Kidney glomerular epithelial cell (primary cell): Measurements from ENCODE around the gene VPS41.
"Not testable (repeated sequence)": the region's sequence is repeated elsewhere in the genome, so short reads cannot be mapped to it uniquely, and the experiment has no call there.

Source experiments
- DNase-seq: peaks from one replicate; lab custom pipeline; 2025; lab: John Stamatoyannopoulos, UW

Gene VPS41

DNA sequence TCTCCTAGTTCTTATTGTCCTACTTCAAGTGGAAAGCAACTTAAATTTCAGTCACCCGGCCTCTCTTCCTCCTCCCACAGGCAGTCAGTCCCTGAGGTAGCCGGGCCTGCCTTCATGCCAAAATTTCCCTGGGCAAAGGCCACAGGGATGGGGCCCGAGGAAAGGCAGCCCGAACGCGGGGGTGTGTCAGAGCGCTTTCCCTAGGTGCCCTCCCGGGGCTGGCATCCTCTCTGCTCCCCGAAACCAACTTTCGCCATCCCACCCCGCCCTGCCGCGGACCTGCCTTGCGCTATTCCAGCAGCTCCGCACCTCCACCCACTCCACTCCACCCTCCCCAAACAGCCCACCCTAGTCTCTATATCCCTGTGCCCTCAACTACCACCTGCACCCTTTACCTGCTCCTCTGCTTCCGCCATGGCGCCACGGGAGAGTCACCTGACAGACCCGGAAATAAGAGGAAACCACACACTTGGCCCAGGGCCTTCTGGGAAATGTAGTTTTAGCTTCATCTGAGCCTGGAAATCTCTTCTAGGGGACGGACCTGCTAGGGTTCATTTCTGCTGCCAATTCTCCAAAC, at the start of gene VPS41:
VPS41 (minus strand) TSS at position 433 of the 577 bp plus-strand sequence; CDS start at position 416, 17 bp downstream.
- DNase-seq, result peak; percentile 56

DNA sequence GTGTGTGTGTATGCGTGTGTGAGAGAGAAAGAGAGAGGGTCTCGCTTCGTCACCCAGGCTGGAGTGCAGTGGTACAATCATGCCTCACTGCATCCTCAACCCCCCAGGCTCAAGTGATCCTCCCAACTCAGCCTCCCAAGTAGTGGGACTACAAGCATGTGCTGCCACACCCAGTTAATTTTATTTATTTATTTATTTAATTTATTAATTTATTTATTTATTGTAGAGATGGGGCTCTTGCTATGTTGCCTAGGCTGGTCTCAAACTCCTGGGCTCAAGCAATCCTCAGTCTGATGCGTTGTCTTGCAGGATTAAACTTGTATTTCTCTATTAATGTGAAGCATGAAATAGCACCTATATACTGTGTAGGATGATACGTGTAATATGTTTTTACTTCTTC, 46.9 kb upstream of the VPS41 start:
- no peak for DNase-seq

DNA sequence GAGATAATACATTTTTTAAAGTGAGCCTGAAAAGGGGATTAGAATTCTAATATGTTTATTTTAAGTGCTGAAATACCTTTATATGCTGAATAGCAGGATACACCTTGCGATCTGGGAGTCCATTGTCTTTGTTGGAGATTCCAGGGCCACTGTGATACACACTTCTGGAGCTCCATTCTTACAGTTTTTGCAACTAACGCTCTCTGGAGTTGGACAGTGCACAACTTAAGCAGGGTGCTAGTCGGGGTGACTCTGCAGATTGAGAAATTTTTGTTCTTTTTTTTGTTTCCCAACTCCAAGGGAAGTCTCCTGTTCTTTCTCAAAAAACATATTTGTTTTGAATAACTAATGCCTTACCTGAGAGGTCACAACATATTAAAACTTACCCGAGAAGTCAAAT, 45.0 kb upstream of the VPS41 start:
- no peak for DNase-seq

GRCh38 chr7:38953227-38953626, 44.2 kb upstream of the VPS41 start:
- no peak for DNase-seq

- DNase-seq, result no peak
These were observed 42.2 kb upstream of the VPS41 start for GRCh38 chr7:38951213-38951612.

GRCh38 chr7:38950309-38950708, 41.3 kb upstream of the VPS41 start:
- no peak for DNase-seq

DNA sequence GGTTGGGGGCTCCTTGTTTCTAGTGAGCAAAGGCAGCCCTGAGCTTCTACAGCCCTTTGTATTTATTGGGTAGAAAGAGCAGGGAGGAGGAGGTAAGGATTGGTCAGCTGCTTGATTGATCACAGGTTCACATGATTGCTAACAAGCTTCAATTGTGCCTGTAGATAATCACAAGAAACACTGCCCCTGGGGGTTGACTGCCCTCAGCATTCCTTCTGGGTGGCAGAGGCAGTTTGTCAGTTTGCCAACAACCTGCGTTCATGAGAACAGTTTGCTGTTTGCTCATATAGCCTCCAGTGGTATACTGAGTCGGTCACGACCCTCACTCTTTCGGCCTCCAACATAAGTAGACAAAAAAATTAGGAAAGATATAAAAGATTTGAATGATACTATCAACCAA, 38.5 kb upstream of the VPS41 start:
- not testable (repeated sequence) for DNase-seq

DNA sequence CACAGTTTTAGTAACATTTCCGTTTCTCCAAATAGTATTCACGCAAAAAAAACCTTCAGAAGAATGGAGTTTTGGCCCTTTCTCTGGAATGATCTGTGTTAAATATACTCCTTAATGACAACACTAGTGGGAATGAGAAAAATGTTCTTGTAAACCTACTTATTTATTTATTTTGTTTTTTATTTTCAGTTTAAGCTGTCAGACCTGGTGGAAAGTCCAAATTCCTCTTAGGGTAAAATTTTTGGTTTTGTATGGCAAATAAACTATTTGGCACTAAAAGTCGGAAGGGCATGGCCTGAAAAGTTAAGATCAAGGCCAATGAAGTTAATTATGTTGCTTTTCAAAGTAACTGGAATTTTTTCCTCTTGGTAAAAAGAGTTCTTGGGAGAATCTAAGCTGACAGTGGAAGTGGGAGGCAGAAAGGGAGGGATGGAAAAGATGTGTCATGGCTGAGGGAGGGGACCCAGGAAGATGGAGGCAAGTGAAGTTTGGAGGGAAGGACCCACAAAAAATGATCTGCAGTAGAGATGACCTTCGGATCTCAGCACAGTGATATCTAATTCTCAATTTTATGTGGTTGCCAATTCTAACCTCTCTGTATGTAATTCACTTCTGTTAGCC, 33.5 kb upstream of the VPS41 start:
- DNase-seq, result no peak

- no peak for DNase-seq
These were observed 31.8 kb upstream of the VPS41 start for GRCh38 chr7:38940774-38941173.

DNA sequence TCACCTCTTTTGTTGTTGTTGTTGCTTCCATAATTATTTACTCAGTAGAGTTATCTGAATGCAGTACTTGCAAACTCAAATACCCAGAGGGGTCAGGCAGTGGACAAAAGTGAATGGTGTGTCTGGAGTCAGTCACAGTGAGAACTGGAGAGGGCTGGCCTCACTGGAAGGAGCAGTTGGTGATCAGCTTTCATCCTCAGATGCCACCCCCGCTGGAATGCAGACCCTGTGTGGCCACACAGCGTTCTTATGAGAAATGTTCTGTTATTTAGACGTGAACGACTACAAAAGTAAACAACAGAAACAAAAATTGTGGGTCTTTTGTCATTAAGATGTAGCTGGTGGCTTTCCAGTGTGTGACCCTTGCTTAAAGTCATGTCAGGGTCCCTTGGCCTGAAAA, 29.6 kb upstream of the VPS41 start:
- no peak for DNase-seq

- DNase-seq, result no peak
These were observed 29.1 kb upstream of the VPS41 start for GRCh38 chr7:38938001-38938485.

DNA sequence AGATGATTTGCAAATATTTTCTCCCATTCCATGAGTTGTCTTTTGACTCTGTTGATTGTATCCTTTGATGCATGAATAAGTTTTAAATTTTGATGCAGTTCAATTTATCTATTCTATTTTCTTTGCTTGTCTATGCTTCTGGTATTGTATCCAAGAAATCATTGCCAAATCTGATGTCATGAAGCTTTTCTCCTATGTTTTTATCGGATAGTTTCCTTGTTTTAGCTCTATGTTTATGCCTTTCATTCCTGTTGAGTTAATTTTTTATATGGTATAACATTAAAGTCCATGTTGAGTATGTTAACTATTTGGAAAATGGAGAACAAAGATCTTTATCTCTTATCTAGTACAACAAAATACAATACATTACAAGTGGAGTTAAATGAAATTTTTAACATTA, 27.6 kb upstream of the VPS41 start:
- DNase-seq, result no peak

DNA sequence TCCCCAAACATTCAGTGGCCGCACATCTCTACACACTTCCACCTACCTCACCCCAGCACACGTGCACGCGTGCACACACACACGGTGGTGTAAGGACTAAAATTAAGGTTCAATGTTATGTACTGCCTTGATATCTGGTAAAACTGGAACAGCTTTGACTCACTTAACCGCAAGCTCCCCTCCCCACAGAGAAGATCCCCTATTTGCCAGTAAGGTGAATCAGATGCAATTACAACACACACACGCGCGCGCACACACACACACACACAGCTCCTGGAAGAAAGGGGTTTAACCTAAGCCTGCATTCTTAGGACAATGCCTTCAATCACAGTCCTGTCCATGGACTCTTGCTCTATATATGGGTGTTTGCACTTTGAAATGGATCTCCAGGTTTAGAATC, 25.5 kb upstream of the VPS41 start:
- DNase-seq, result no peak

DNA sequence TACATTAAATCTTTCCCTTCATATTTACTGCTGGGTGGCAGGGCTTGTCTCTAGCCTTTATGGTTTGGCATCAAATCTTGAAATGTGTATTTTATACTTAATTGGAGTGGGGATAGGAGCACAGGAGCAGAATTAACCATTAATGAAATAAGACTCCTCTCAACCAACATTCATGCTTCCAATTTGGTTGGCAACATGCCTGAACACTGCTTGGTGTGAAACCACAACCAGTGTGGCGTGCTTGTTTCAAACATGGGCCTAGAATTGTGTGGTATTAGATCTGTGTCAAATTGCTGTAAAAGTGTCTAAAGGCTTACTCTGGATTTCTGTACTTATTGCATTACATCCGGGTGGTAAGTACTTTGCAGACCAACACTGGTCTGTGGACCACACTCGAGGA, 25.1 kb upstream of the VPS41 start:
- no peak for DNase-seq

DNA sequence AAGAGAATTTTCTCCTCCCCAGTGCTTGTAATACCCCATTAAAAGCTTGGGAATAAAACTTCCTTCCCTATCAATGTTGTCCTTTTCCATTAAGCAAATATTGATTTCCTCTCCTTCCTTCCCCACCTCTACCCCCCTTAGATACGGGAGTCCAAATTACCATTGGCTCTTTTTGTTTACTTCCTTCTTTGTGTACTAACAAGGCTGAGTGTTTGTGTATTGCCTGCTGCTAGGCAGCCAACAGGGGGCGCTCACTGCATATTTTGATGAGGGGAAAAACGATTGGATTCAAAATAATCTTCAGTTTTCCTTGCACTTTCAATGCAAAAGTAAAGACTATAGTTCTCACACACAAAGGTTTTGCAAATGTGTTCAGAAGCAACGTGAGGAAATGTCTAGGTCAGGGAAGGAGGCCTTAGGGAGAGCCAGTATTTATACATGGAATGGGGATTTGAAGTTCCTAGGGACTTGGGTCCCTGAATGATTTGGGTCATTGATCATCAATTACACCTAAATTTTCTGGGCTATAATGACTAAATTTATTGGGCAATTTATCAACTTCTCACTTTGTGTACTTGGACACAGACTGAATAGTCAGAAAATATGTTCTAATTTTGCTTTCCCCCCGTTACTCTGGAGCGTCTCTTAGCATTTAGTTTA, 23.6 kb upstream of the VPS41 start:
- DNase-seq, result peak; percentile 27

GRCh38 chr7:38929460-38930171, 20.6 kb upstream of the VPS41 start:
- peak; percentile 95 for DNase-seq

DNA sequence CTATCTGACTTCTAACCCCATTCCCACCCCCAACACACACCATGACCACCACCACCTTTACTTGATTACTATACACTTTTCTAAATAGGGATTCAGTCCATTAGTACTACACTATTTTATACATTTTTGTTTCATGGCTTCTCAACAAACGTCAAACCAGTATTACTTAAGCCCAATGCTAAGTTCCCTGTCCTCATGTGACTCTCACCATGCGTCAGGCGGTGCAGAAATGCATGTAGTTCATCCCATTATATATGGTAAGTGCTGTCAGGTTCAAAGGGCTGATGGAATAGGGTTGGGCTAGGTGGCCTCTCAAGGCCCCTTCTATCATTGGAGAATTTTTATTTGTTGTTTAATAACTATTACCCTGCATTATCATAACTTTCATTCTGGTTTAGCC, 19.5 kb upstream of the VPS41 start:
- DNase-seq, result no peak

DNA sequence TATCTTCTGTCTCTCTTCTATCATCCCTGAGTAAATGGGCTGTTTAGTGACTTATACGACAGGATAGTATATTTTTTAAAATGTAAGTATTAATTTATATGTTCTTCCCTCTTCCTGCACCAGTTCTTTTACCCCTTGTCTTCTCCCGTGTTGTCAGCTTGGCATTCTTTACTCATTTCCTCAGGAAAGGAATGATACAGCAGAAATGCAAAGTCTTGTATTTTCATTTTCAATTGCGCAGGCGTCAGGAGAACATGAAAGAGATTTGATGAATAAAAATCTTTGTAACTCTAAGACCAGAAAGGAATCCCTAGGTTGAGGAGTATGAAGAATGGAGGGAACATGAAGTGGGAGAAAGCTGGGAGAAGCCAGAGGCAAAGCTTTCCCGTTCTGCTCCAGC, 18.8 kb upstream of the VPS41 start:
- no peak for DNase-seq

DNA sequence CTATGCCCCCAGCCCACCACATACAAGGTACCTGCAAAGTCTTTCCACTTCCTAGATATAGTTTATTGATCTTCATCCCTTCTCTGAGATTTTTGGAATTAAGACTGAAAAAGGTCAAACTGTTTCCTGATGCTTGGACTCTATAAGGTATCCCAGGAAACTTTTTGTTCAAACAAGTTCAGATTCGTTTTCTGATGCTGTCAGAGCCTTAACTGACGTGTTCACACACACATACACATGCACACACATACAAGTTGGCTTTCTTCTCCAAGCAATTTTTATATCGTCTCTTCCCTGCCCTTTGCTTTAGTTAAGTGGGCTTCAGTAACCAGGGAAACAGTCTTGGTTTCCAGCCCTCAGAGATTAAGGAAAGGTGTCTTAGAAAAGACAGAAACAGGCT, 11.7 kb upstream of the VPS41 start:
- no peak for DNase-seq

GRCh38 chr7:38916396-38916795, 7.4 kb upstream of the VPS41 start:
- no peak for DNase-seq

DNA sequence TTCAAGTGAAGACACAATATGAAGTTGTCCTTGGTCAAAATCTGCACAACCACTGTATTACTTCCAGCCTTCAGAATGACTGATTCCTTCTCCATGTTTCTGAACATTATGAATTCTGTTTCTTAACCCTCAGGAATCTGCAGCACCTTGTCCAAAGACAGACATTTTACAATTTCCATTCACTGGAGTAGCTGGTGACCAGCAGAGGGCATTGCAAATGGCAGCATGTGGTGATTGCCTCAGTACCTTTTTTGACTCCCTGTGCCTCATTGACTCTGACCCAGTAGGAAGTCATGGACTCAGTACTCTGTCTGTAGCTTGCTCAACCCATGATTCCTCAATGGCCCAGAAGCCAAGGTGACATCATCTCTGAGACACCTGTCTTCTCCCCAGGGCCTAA, 879 bp upstream of the VPS41 start:
- DNase-seq, result no peak

DNA sequence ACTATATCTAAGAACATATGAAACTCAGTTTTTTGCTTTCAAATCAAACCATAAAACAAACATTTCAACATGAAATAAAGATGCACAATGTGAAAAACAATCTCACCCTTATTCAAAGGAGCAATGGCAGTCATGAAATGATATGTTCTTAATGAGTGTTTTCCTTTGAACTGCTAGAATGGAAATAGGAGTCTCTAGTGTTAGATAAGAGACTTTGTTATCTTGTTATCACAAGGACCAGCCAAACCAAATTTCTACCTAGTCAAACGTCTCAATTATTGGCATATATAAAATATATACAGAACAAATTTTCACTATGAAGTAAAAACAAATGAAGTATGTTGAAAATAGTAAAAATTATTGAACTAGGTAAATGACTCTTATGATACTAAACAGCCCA, 1.2 kb downstream of the VPS41 start:
- DNase-seq, result no peak

GRCh38 chr7:38907066-38907465, 1.9 kb downstream of the VPS41 start:
- no peak for DNase-seq
